GM12872 (cell line): ENCODE results near the gene MRPS6.

Experiments used
- TF ChIP-seq, protein P1 (sequence below): IDR thresholded peaks from 3 replicates; pipeline ENCODE4 v1.5.1; 2011; ENCODE audit warnings: low read depth, mild to moderate bottlenecking, low read length, moderate library complexity; ENCODE audit not compliant: insufficient read depth

The MRPS6 gene

DNA sequence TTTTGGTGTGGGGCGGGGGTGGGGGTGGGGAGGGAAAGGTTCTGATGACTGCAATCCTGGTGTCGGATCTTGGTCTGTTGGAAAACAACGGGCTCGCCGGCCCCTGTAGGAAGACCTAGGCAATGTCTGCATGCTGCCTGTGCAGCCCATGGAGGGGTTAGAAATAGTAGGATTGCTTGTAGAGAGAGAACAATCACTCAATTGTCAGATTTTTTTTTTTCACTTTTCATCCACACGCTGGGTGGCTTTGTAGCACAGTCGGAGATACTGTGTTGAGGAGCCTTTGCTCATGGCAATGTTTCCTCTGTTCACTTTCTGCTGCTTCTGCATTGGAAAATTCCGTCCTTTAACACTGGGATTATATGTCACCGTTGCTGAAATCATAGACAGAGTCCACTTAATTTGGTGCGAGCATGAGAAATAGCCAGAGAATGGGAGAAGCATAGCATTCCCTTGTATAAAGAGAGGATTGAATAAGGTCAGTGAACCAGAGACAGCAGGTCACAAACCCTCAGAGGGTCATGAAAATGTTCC, 107.5 kb downstream of the MRPS6 start:
- TF ChIP-seq, protein P1, sequence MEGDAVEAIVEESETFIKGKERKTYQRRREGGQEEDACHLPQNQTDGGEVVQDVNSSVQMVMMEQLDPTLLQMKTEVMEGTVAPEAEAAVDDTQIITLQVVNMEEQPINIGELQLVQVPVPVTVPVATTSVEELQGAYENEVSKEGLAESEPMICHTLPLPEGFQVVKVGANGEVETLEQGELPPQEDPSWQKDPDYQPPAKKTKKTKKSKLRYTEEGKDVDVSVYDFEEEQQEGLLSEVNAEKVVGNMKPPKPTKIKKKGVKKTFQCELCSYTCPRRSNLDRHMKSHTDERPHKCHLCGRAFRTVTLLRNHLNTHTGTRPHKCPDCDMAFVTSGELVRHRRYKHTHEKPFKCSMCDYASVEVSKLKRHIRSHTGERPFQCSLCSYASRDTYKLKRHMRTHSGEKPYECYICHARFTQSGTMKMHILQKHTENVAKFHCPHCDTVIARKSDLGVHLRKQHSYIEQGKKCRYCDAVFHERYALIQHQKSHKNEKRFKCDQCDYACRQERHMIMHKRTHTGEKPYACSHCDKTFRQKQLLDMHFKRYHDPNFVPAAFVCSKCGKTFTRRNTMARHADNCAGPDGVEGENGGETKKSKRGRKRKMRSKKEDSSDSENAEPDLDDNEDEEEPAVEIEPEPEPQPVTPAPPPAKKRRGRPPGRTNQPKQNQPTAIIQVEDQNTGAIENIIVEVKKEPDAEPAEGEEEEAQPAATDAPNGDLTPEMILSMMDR = no peak

DNA sequence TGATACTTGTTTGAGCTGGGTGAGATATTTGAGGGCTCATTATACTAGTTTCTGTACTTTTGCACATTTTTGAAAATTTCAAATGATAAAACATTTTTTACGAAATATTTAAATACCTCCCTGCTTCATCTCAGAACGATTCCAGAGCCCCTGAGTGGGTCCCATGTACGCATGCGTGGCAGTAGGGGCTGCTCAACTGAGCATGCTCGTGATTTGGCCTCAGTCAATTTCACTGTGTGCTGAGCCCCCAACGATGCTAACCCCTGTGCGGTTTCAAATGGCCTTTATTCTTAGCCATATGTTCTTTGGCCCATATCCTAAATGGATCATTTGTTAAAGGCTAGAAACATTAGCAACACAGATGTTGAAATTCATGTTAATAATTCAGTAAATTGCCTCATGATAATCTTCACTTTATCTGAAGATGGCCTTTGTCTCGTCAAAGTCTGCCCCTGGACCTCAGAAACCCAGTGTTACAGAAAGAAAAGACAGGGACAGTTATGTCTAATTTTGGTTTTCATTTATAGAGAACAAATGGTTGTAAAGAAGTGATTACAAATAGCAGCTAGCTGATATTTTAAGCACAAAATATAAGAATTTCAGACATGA, 108.2 kb downstream of the MRPS6 start:
- TF ChIP-seq, protein P1 = no peak

DNA sequence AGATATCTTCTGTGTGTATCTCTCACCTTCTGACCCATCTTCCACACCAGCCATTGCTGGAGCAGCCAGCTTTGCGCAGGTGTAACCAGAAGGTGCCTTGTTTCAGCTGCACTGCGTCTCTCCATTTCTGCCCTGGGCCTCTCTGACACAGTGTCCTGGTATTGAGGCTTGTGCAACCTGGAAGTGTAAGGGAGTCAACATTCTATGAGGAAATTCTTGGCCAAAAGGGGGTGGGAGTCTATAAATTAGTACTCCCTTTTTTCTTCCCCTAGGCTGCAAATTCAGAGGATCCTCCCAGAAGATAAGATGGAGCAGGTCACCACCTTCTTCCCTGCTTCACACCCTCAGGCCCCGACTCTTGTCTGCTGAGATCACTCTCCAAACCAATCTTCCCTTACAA, 109.1 kb downstream of the MRPS6 start:
- TF ChIP-seq, protein P1 = no peak

DNA sequence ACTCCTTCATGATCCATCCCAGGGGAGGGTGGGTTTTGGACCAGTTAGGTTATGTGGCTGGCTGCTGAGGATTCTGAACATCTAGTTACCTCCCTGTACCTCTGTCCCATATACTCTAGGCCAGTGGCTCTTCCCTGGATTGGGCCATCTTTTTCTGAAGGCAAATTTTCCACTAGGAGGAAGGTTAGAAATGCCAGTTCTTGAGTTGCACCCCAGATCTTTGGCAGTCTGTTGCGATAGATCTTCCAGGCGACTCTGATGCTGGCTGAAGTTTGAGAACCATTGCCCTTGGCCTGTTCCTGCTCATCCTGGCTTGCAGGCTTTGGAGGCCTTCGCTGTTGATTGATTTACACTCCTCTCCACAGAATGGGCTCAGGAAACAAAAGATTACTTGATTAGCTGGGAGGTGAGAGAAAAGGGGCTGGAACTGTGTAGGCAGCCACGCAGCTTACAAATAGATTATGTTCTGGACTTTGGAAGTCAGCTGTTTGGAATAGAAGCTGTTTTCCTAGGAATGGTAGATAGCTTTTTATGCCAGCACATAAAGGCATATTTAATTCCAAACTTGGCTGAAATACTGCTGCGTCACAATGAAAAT, 110.1 kb downstream of the MRPS6 start:
- TF ChIP-seq, protein P1 = no peak

DNA sequence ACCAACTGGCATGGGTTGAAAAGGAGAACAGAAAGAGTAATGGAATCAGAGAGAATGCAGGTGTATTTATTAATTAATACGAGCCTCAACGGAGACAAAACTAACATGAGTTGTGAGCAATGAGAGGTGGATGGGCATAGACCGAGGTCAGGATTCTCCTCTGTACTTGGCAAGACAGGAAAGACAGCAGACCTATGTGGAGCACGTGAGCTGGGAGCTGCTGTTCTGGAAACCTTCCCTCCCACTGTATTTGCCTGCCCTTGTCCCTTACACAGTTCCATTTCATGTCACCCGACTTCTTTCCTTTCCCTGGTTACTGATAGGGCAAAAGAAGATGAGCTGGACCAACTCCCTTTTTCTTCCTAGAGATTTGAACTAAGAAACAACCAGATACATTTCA, 110.9 kb downstream of the MRPS6 start:
- TF ChIP-seq, protein P1 = no peak

DNA sequence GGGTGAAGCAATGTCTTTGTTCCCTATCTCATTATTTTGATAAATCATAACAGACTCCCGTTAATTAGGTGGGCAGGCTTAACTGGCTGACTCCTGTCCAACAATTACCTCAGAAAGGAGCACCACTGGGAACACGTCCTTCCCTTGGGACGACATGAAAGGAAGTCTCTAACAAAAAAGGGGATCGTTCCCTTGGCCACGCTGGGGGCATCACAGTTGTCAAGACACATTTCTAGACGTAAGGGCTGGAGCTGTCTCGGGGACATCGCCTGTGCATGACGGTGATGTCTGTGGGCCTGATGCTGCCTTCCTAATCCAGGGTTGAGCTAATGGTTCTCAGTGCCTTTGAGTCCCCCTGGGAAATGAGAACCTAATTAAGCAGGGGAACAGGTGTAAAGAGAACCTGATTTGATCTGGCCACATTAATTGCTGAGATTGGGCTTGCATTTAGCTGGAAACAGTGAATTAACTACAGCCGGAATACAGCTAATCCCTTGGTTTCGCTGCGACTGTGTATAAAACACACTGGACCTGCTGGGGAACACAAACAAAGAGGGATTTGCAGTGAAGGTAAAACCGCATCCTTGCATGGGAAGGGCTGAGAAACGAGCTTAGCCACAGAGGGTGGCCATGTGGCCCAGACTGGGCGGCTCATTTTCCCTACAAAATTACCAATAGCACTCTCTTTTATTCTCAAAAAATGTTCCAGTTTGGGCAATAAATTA, 111.8 kb downstream of the MRPS6 start:
- TF ChIP-seq, protein P1 = no peak

DNA sequence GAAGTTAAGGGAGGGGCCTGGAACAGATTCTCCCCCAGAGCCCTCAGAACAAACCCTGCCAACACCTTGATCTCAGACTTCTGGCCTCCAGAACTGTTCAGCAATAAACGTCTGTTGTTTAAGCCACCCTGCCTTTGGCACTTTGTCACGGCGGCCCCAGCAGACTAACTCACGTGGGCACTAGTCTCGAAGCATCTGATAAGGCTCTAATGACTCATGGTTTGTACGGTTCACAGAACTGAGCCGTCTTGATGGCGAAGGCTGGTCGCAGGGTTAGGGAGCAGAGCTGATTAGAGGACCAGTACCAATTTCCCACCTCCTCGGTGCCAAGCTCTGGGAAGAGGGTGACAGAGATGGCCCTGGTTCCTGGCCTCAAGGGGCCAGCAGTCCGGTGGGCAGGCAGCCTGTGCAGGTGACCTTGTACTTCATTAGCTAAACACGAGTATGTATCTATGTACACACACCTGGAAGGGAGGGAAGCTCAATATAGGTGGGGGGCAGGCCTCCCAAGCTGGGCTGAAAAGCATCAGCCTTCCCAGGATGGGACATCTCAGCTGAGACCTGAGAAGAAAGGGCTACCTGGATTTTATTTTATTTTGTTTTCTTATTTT, 112.8 kb downstream of the MRPS6 start:
- TF ChIP-seq, protein P1 = no peak
